GM18870 (cell line): ENCODE results near the gene TCHHL1.

Source experiments
- ATAC-seq: cut with Tn5 transposase; IDR thresholded peaks from one replicate; pipeline ENCODE4 v1.9.1; 2021; ENCODE audit warnings: moderate library complexity; ENCODE audit not compliant: unreplicated experiment

The TCHHL1 gene

GRCh38 chr1:152089014-152089674 is at the start of gene TCHHL1:
Gene TCHHL1, minus strand, starts transcription at chr1:152089064. Its CDS starts 921 bp downstream, at chr1:152088143.
- ATAC-seq = no peak

- no peak for ATAC-seq
Measured at GRCh38 chr1:152137215-152137614, 48.4 kb upstream of the TCHHL1 start.

DNA sequence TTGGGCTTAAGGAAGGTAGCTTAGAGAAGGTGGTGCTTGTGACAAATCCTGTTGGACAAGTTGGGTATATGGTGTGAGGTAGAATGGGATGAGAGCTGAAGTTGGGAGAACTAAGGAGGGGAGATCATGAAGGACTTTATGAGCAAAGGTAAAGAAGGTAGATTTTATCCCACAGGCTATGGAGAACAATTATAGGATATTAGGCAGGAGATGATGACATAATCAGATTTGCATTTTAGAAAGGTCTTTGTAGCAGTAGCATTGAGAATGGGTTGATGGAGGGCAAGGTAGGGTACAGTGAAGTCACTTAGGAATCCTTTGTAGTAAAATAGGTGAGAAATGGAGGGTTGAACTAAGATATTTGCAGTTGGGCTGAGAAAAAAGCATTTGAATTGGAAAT is 41.3 kb upstream of the TCHHL1 start:
- ATAC-seq = no peak

GRCh38 chr1:152127673-152128072 is 38.8 kb upstream of the TCHHL1 start:
- no peak for ATAC-seq

DNA sequence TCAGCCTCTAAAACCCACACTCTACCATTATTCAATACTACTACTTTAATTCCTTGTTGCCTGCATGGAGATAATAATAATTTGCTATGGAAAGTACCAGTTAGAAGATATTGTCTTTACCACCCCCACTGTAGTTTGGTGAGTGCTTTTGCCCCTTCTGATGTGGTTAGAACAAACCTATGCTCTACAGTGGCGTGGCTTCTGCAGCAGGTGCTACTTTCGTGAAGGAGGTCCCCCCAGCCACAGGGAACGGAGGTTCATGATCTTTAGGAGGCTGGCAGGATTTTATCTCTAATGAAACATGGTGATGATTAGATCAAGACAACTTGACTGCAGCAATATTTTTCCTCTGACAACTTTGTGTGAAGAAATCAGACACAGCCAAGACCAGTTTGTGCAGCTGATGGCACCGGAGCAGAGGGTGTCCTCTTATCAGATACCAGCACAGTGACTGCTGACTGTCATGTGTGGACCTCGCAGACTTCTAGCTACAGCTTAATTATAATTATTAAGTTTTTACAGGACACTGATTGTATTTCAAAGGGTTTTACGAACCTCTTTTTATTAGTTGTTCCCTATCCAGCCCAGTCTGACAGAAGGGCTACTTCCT is 37.1 kb upstream of the TCHHL1 start:
- ATAC-seq = no peak

GRCh38 chr1:152118915-152119314 is 30.1 kb upstream of the TCHHL1 start:
- no peak for ATAC-seq

GRCh38 chr1:152115344-152115743 is 26.5 kb upstream of the TCHHL1 start, which contains the start of gene TCHH:
Gene TCHH, minus strand, starts transcription at chr1:152115444. Its CDS starts 1,364 bp downstream, at chr1:152114080.
- no peak for ATAC-seq

DNA sequence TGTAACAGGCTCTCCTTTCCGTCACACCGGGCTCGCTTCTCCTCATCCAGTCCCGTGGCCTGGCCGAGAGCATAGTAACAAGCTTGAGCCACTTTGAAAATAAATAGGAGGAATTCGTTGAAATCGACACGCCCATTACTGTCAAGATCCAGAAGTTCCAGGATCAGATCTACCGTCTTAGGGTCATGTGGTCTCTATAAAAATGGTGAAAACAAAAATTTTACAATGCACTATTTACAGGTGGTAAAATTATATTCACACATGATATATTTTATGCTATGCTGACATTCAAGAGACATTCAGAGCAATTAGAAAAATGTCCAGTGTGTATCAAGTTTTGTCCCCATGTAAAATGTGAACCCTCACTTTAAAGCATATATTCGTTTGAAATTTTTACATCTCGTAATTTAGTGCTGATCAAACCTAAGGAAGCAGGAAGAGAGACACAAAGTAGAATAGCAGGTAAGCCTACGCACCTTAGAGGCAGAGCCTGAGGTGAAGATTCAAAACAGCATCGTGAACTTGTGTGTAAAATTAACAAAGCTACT is 24.1 kb upstream of the TCHHL1 start:
- no peak for ATAC-seq

- ATAC-seq = no peak
Measured at GRCh38 chr1:152112101-152112884, 23.4 kb upstream of the TCHHL1 start.

DNA sequence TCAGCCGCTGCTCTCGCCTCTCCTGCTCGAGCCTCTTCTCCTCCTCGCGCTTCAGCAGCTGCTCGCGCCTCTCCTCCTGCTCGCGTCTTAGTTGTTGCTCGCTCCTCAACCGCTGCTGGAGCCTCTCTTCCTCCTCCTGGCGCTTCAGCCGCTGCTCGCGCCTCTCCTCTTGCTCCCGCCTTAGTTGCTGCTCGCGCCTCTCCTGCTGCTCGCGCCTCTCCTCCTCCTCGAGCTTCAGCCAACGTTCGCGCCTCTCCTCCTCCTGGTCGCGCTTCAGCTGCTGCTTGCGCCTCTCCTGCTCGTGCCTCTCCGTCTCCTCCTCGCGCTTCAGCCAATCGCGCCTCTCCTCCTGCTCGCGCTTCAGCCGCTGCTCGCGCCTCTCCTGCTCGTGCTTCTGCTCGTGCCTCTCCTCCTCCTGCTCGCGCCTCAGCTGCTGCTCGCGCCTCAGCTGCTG is 22.7 kb upstream of the TCHHL1 start:
- no peak for ATAC-seq

- no peak for ATAC-seq
Measured at GRCh38 chr1:152110860-152111514, 22.1 kb upstream of the TCHHL1 start.

DNA sequence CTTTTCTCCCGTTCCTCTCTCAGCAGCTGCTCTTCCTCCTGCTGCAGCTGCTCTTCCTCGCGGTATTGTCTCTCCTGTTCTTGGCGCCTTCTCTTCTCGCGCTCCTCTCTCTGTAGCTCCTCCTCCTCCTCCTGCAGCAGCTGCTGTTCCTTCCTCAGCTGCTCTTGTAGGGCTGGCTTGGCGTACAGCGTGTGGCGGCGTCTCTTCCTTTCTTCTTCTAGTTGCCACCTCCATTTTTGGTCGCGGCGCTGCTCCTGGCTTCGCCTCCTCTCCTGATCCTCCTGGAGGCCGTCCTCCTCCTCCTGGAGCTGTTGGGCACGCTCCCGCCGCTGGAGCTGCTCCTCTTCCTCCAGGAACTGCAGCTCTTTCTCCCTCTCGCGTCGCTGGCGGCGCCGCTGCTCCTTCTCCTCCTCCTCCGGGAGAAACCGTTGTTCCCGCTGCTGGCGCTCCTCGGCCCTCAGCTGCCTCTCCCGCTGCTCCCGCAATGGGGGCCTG is 21.5 kb upstream of the TCHHL1 start:
- no peak for ATAC-seq

GRCh38 chr1:152109998-152110294 is 21.1 kb upstream of the TCHHL1 start:
- no peak for ATAC-seq

DNA sequence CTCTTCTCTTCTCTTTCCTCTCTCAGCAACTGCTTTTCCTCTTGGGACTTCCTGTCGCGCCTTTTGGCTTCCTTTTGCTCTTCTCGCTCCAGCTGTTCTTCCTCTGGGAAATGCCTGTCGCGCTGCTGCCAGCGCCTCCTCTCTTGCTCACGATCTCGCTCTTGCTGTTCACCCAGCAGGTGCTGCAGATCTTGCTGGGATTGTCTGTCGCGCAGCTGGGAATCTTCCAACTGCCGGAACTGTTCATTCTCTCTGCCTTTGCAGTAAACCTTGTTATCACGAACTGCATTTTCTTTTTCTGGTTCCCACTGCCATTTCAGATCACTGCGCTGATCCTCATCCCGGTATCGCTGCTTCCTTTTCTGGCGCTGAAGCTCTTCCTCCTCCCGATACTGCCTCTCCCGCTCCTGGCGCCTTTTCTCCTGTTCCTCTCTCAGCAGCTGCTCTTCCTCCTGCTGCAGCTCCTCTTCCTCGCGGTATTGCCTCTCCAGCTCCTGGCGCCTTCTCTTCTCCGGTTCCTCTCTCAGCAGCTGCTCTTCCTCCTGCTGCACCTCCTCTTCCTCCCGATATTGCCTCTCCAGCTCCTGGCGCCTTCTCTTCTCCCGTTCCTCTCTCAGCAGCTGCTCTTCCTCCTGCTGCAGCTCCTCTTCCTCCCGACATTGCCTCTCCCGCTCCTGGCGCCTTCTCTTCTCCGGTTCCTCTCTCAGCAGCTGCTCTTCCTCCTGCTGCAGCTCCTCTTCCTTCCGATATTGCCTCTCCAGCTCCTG is 20.6 kb upstream of the TCHHL1 start:
- ATAC-seq = no peak

DNA sequence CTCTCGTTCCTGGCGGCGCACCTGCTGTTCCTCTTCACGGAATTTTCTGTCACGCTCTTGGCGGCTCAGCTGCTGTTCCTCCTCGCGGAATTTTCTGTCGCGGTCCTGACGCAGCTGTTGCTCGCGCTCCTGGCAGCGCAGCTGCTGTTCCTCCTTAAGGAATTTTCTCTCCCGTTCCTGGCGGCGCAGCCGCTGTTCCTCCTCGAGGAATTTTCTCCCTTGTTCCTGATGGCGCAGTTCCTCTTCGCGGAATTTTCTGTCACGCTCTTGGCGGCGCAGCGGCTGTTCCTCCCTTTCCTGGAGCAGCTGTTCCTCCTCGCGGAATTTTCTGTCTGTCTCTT is 20.0 kb upstream of the TCHHL1 start:
- ATAC-seq = no peak

GRCh38 chr1:152107984-152108881 is 19.4 kb upstream of the TCHHL1 start:
- no peak for ATAC-seq

- no peak for ATAC-seq
Measured at GRCh38 chr1:152107031-152107983, 18.4 kb upstream of the TCHHL1 start.

DNA sequence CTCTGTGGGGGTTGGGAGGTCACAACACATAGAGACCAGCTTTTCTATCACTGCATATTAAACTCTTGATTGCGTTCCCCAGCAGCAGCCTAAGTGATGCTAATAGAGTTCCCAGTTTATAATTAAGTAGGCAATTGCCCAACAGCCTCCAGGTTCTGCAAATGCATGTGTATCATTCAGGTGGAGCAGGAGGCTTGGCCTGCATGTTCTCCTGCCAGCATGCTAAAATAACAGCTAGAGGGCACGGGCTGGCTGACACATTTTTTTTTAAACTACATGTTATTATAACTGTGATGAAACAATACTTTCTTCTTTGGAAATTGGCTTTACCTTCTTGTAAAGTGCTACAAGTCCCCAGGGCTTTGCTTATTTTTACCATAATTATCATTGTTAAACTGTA is 16.0 kb upstream of the TCHHL1 start:
- no peak for ATAC-seq
